ENCODE data around the gene NRG3. TPM values are rescaled to one million over a fixed set of nuclear protein-coding genes. Genes with fewer than 3 reads are reported as not detected.

Gene NRG3
- total RNA-seq, 1 donor from 2014 or later = 0.74 TPM

DNA sequence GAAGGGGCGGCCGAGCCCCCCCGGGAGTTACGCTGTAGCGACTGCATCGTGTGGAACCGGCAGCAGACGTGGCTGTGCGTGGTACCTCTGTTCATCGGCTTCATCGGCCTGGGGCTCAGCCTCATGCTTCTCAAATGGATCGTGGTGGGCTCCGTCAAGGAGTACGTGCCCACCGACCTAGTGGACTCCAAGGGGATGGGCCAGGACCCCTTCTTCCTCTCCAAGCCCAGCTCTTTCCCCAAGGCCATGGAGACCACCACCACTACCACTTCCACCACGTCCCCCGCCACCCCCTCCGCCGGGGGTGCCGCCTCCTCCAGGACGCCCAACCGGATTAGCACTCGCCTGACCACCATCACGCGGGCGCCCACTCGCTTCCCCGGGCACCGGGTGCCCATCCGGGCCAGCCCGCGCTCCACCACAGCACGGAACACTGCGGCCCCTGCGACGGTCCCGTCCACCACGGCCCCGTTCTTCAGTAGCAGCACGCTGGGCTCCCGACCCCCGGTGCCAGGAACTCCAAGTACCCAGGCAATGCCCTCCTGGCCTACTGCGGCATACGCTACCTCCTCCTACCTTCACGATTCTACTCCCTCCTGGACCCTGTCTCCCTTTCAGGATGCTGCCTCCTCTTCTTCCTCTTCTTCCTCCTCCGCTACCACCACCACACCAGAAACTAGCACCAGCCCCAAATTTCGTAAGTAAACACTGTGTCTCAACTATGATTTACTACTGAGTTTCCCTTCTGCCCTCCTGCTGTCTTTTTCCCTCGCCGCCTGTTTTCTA lies 666 bp downstream of the NRG3 start:
- TF ChIP-seq, protein P1, sequence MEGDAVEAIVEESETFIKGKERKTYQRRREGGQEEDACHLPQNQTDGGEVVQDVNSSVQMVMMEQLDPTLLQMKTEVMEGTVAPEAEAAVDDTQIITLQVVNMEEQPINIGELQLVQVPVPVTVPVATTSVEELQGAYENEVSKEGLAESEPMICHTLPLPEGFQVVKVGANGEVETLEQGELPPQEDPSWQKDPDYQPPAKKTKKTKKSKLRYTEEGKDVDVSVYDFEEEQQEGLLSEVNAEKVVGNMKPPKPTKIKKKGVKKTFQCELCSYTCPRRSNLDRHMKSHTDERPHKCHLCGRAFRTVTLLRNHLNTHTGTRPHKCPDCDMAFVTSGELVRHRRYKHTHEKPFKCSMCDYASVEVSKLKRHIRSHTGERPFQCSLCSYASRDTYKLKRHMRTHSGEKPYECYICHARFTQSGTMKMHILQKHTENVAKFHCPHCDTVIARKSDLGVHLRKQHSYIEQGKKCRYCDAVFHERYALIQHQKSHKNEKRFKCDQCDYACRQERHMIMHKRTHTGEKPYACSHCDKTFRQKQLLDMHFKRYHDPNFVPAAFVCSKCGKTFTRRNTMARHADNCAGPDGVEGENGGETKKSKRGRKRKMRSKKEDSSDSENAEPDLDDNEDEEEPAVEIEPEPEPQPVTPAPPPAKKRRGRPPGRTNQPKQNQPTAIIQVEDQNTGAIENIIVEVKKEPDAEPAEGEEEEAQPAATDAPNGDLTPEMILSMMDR (IDR thresholded peaks at IDR 0.05; ENCODE audit: unreplicated experiment) = no peak
- Mint-ChIP-seq H3K27me3 (ENCODE audit: low read depth) (peaks cover 92% of the 10 kb centered on the region), H3K36me3 (no peaks in the 10 kb centered on the region), H3K27ac (no peak overlapping the region), H3K4me1 (peaks cover 15% of the 10 kb centered on the region), H3K4me3 (peak overlapping the region; percentile 60), H3K9me3 (no peaks in the 10 kb centered on the region)
- no peak for DNase-seq (ENCODE audit: low spot score in 2 of 2, unreplicated experiment in 2 of 2)

DNA sequence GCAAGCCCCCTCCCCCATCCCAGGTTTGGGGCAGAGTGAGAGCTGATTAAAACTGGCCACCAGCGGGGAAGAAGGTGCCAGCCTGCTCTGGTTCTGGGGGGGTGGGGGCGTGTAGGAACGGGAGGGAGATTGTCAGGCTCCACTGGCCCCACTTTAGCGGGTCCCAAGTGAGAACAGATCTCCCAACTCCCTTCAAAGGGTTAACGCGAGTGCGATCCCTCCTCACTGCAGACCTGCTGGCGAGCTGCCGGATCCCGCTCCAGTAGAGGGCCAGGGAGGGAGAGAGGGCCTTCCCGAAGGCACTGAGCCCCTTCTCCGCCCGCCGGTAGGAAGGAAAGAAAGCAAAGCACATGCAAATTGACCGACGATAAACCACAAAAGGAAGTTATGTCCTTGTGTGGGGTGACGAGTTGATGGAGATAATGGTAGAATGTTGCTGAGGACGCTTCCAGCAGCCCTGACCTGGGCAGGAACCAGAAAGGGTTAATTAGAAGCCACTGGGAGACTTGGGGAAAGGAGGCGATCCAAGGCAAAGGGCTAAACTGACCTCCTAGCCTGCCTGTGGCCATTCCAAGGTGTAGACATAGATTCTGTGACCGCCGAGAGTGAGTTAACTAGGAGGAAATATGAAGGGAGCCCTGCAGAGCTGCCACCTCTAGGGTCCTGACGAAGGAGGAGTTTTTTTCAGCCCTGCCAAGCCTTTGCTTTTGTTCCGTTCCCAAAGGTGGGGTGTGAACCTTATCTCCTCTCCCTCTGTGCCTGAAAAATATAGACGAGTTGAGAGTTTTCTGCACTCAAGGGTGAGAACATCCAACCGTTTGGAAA lies 1.5 kb downstream of the NRG3 start:
- no peaks in the 10 kb centered on the region for H3K36me3 Mint-ChIP-seq
- DNase-seq (ENCODE audit: low spot score in 2 of 2, unreplicated experiment in 2 of 2) = no peak
- no peak overlapping the region for H3K27ac Mint-ChIP-seq
- no peaks in the 10 kb centered on the region for H3K9me3 Mint-ChIP-seq
- H3K4me1 Mint-ChIP-seq = peaks cover 15% of the 10 kb centered on the region
- H3K4me3 Mint-ChIP-seq = peak overlapping the region; percentile 60
- peaks cover 90% of the 10 kb centered on the region for H3K27me3 Mint-ChIP-seq (ENCODE audit: low read depth)
- TF ChIP-seq, protein P1 (IDR thresholded peaks at IDR 0.05; ENCODE audit: unreplicated experiment) = no peak

DNA sequence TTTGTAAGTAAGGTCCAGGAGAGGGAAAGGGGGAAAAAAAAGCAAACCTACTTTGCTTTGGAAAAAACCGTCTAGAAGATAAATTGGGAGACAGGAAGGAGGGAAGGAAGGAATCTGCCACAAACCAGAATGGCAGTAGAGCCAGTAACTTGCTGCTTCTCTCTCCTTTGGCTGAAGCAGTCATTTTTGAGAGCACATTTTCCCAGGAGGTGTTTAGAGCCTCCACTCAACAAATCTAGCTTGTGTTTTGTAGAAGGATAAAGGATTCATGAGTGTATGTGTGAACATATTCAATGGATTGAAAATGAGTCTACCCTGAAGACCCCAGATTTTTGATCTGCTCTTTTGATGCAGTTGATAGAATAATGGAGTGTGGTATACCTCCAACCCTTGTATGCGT lies 2.6 kb downstream of the NRG3 start:
- TF ChIP-seq, protein P1 (IDR thresholded peaks at IDR 0.05; ENCODE audit: unreplicated experiment) = no peak
- no peak for DNase-seq (ENCODE audit: low spot score in 2 of 2, unreplicated experiment in 2 of 2)
- peaks cover 15% of the 10 kb centered on the region for H3K4me1 Mint-ChIP-seq
- H3K9me3 Mint-ChIP-seq = no peaks in the 10 kb centered on the region
- H3K4me3 Mint-ChIP-seq = no peak overlapping the region
- no peak overlapping the region for H3K27ac Mint-ChIP-seq
- H3K27me3 Mint-ChIP-seq (ENCODE audit: low read depth) = peaks cover 84% of the 10 kb centered on the region
- no peaks in the 10 kb centered on the region for H3K36me3 Mint-ChIP-seq

DNA sequence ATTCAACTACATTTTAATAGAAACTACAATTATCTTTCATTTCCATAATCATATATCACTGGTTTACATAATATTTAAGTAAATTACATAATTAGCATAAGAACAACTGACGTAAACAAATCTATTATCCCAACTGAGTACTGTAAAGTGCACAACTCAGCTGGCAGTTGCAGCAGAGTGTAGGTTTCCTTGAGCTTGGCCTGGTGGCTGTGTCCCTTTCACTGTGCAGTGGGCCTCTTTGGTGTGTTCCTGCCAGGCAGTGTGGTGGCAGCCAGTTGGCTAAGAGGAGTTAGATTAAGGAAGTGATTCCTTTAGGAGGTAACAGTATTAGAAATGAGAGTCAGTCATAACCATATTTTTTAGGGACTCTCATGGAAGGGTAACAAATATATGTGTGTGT lies 7.0 kb downstream of the NRG3 start:
- Mint-ChIP-seq H3K27me3 (ENCODE audit: low read depth) (peaks cover 61% of the 10 kb centered on the region), H3K9me3 (no peaks in the 10 kb centered on the region), H3K27ac (no peak overlapping the region), H3K4me1 (no peaks in the 10 kb centered on the region), H3K36me3 (no peaks in the 10 kb centered on the region), H3K4me3 (no peak overlapping the region)
- DNase-seq (ENCODE audit: low spot score in 2 of 2, unreplicated experiment in 2 of 2) = no peak
- TF ChIP-seq, protein P1 (IDR thresholded peaks at IDR 0.05; ENCODE audit: unreplicated experiment) = no peak

DNA sequence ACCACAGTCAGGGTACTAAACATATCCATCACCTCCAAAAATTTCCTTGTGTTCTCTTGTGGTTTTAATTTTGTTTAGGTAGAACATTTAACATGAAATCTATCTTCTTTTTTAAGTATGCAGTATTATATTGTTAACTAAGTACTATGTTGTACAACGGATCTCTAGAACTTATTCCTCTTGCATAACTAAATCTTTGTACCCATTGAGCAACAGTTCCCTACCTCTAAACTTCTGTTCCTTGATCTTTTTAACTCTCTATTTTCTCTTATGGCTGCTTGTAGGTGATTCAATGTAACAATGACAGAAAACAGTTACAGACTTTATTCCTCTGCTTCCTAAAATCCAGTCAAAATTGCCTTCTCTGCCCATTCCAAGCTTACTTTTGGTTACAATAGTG lies 9.9 kb downstream of the NRG3 start:
- TF ChIP-seq, protein P1 (IDR thresholded peaks at IDR 0.05; ENCODE audit: unreplicated experiment) = no peak
- DNase-seq (ENCODE audit: low spot score in 2 of 2, unreplicated experiment in 2 of 2) = no peak
- H3K4me3 Mint-ChIP-seq = no peak overlapping the region
- H3K9me3 Mint-ChIP-seq = no peaks in the 10 kb centered on the region
- no peak overlapping the region for H3K27ac Mint-ChIP-seq
- no peaks in the 10 kb centered on the region for H3K4me1 Mint-ChIP-seq
- peaks cover 40% of the 10 kb centered on the region for H3K27me3 Mint-ChIP-seq (ENCODE audit: low read depth)
- H3K36me3 Mint-ChIP-seq = no peaks in the 10 kb centered on the region

Data from mesothelial cell of epicardium (in vitro differentiated cells).